GM23338 (cell line): ENCODE results near the gene TCF7L2. TPM values are rescaled to one million over a fixed set of nuclear protein-coding genes. Genes with fewer than 3 reads are reported as not detected.

ENCODE experiments used
- ATAC-seq: fragments of 200-7000 bp; cut with Tn5 transposase; 3 replicates; pipeline ENCODE4 v1.9.1; 2020
- DNase-seq: peaks from one replicate; pipeline ENCODE4 v3.0.0-alpha.2; 2015; ENCODE audit warnings: low spot score
- H2AFZ ChIP-seq: fragments of 200-600 bp; sonication (generic); 2 replicates; pipeline ENCODE4 v1.8.0; 2016; ENCODE audit warnings: antibody characterized with exemption, mild to moderate bottlenecking, moderate library complexity
- H3F3A ChIP-seq: fragments of 200-600 bp; sonication (generic); replicated peaks from 2 replicates; pipeline ENCODE4 v1.8.0; 2017; ENCODE audit warnings: antibody characterized with exemption, mixed run types, low read depth
- H3K27ac ChIP-seq: fragments of 200-600 bp; sonication (generic); 2 replicates; pipeline ENCODE4 v1.6.1; 2016; ENCODE audit warnings: low read depth
- H3K27me3 ChIP-seq: fragments of 200-600 bp; sonication (generic); 2 replicates; pipeline ENCODE4 v1.8.0; 2016; ENCODE audit warnings: mild to moderate bottlenecking, mixed run types, moderate library complexity; ENCODE audit not compliant: insufficient read depth
- H3K36me3 ChIP-seq: fragments of 200-600 bp; sonication (generic); 2 replicates; pipeline ENCODE4 v1.8.0; 2016; ENCODE audit warnings: mild to moderate bottlenecking; ENCODE audit not compliant: insufficient read depth
- H3K4me1 ChIP-seq: fragments of 200-600 bp; sonication (generic); 2 replicates; pipeline ENCODE4 v1.8.0; 2016; ENCODE audit warnings: mild to moderate bottlenecking, moderate library complexity; ENCODE audit not compliant: insufficient read depth
- H3K4me2 ChIP-seq: fragments of 200-600 bp; sonication (generic); 2 replicates; pipeline ENCODE4 v1.7.1; 2017; ENCODE audit warnings: mixed run types
- H3K4me3 ChIP-seq: fragments of 200-600 bp; sonication (generic); 2 replicates; pipeline ENCODE4 v1.6.1; 2016; ENCODE audit warnings: mixed run types
- H3K79me2 ChIP-seq: fragments of 200-600 bp; sonication (generic); replicated peaks from 2 replicates; pipeline ENCODE4 v1.8.0; 2017; ENCODE audit warnings: mild to moderate bottlenecking; ENCODE audit not compliant: insufficient read depth
- H3K9me2 ChIP-seq: fragments of 200-600 bp; sonication (generic); 2 replicates; pipeline ENCODE4 v1.8.0; 2017; ENCODE audit not compliant: insufficient read depth
- H4K20me1 ChIP-seq: fragments of 200-600 bp; sonication (generic); replicated peaks from 2 replicates; pipeline ENCODE4 v1.8.0; 2017; ENCODE audit warnings: mild to moderate bottlenecking; ENCODE audit not compliant: insufficient read depth
- H3K27ac Mint-ChIP-seq: 2 replicates; pipeline ENCODE4 v1.8.0; 2020; ENCODE audit warnings: inconsistent platforms, mild to moderate bottlenecking, moderate library complexity, mixed read lengths
- H3K27me3 Mint-ChIP-seq: 3 replicates; pipeline ENCODE4 v1.8.0; 2022; ENCODE audit warnings: low read depth, mild to moderate bottlenecking, moderate library complexity, mixed read lengths, inconsistent platforms; ENCODE audit not compliant: insufficient read depth, poor library complexity
- H3K36me3 Mint-ChIP-seq: 3 replicates; pipeline ENCODE4 v1.8.0; 2021; ENCODE audit warnings: low read depth, mild to moderate bottlenecking, inconsistent platforms, moderate library complexity, mixed read lengths
- H3K4me1 Mint-ChIP-seq: 3 replicates; pipeline ENCODE4 v1.8.0; 2020; ENCODE audit warnings: mild to moderate bottlenecking, inconsistent platforms, mixed read lengths
- H3K4me3 Mint-ChIP-seq: 3 replicates; pipeline ENCODE4 v1.8.0; 2021; ENCODE audit warnings: moderate library complexity, mild to moderate bottlenecking, inconsistent platforms, mixed read lengths
- H3K9me3 Mint-ChIP-seq: 3 replicates; pipeline ENCODE4 v1.8.0; 2020; ENCODE audit warnings: moderate library complexity, mild to moderate bottlenecking, inconsistent platforms, mixed read lengths
- CREB1 ChIP-seq: fragments of 250-450 bp; sonication (Bioruptor Pico); IDR thresholded peaks from 2 replicates; pipeline ENCODE4 v1.5.0; 2020; ENCODE audit warnings: low read depth, mild to moderate bottlenecking, moderate library complexity
- EZH2 ChIP-seq: fragments of 200-600 bp; sonication (generic); IDR thresholded peaks from one replicate; pipeline ENCODE4 v1.8.0; 2017; ENCODE audit warnings: antibody characterized with exemption, mild to moderate bottlenecking, low read depth; ENCODE audit not compliant: unreplicated experiment
- EZH2phosphoT487 ChIP-seq: fragments of 200-600 bp; sonication (generic); IDR thresholded peaks from one replicate; pipeline ENCODE4 v1.8.1; 2018; ENCODE audit warnings: antibody characterized with exemption; ENCODE audit not compliant: unreplicated experiment
- JUNB ChIP-seq: IDR thresholded peaks from one replicate; pipeline ENCODE4 v1.6.1; 2016; ENCODE audit warnings: antibody characterized with exemption; ENCODE audit not compliant: unreplicated experiment
- NANOG ChIP-seq: IDR thresholded peaks from 2 replicates; pipeline ENCODE4 v1.6.1; 2016; ENCODE audit warnings: antibody characterized with exemption, borderline replicate concordance
- POLR2AphosphoS5 ChIP-seq: IDR thresholded peaks from 2 replicates; pipeline ENCODE4 v1.6.1; 2016; ENCODE audit warnings: antibody characterized with exemption, low read depth
- STAT1 ChIP-seq: IDR thresholded peaks from one replicate; pipeline ENCODE4 v1.6.1; 2016; ENCODE audit warnings: antibody characterized with exemption; ENCODE audit not compliant: unreplicated experiment
- ZNF114 ChIP-seq: fragments of 250-450 bp; sonication (Bioruptor Pico); IDR thresholded peaks from 2 replicates; pipeline ENCODE4 v1.5.0; 2020; ENCODE audit warnings: mild to moderate bottlenecking, moderate library complexity
- ZNF331 ChIP-seq: fragments of 250-450 bp; sonication (Bioruptor Pico); IDR thresholded peaks from 2 replicates; pipeline ENCODE4 v1.5.0; 2020; ENCODE audit warnings: low read depth, mild to moderate bottlenecking, moderate library complexity
- polyA plus RNA-seq: library from polyadenylated mRNA; unstranded; fragments of >200 nt; fragmentation: Nextera tagmentation; extraction: Ambion mirVana; gene quantifications from 2 replicates; pipeline ENCODE4 v1.2.1, GENCODE V29; 2016
- total RNA-seq: library from RNA; depleted of rRNA; stranded (reverse); fragments of >200 nt; shearing (Covaris generic); gene quantifications from 2 replicates; pipeline ENCODE4 v1.2.3, GENCODE V29; 2014
- TF ChIP-seq, protein P1 (sequence below): IDR thresholded peaks from one replicate; pipeline ENCODE4 v1.6.1; 2018; ENCODE audit warnings: antibody characterized with exemption; ENCODE audit not compliant: unreplicated experiment
- TF ChIP-seq, protein P2 (sequence below), 2 experiments: fragments of 200-600 bp in 1 of 2; sonication (generic) in 1 of 2; conservative IDR thresholded peaks; 2 replicates each; pipeline versions ENCODE4 v1.5.1 to v1.6.1; 2016 to 2017; ENCODE audit warnings: antibody characterized with exemption in 2 of 2, low read depth in 2 of 2, mild to moderate bottlenecking in 2 of 2, moderate library complexity in 1 of 2

The TCF7L2 gene
- total and polyA plus RNA-seq, 2 experiments from 2014 or later: 32.2 to 80.8 TPM

DNA sequence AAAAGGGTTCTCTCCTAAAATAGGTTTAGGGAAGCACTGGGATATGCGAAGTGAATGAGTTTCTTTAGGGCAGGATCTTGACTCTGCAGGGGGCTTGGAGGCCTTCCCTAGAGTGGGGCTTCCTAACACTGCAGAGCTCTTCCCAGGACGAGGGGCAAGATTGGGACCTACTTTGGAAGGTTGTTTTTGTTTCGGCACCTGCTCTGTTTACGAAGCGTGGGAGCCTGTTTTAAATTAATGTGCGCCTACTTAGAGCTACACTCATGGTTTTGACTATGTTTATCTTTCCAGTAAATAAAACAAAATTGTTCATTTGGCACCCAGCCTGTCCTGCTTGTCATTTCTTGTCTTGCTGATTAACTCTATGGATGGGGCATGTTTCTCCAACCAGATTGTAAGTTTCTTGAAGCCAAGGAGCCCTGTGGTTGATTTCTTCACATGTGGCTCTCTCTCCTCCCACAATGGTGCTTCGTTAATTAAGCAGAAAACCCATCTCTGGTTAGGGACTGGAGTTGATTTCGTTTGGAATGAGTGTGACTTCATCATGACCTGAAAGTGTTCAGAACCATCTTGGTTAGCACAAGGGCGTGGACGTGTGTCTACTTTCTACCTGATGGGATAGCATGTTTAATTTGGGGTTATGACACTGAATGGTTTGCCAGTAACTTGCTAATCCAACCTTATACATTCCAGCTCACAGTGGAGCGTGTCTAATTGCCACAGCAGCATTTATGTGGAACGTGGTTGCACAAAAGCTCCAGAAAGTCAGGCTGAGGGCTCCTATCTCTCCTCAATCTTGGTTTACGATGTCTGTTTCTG lies 98.1 kb downstream of the TCF7L2 start (continued):
- TF ChIP-seq, protein P1, sequence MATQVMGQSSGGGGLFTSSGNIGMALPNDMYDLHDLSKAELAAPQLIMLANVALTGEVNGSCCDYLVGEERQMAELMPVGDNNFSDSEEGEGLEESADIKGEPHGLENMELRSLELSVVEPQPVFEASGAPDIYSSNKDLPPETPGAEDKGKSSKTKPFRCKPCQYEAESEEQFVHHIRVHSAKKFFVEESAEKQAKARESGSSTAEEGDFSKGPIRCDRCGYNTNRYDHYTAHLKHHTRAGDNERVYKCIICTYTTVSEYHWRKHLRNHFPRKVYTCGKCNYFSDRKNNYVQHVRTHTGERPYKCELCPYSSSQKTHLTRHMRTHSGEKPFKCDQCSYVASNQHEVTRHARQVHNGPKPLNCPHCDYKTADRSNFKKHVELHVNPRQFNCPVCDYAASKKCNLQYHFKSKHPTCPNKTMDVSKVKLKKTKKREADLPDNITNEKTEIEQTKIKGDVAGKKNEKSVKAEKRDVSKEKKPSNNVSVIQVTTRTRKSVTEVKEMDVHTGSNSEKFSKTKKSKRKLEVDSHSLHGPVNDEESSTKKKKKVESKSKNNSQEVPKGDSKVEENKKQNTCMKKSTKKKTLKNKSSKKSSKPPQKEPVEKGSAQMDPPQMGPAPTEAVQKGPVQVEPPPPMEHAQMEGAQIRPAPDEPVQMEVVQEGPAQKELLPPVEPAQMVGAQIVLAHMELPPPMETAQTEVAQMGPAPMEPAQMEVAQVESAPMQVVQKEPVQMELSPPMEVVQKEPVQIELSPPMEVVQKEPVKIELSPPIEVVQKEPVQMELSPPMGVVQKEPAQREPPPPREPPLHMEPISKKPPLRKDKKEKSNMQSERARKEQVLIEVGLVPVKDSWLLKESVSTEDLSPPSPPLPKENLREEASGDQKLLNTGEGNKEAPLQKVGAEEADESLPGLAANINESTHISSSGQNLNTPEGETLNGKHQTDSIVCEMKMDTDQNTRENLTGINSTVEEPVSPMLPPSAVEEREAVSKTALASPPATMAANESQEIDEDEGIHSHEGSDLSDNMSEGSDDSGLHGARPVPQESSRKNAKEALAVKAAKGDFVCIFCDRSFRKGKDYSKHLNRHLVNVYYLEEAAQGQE: no peak
- TF ChIP-seq ZNF114 (CRISPR knock-in tag) (no peak), NANOG (no peak), STAT1 (no peak), POLR2AphosphoS5 (no peak; the same call in 1 of the 2 replicates), JUNB (no peak)
- TF ChIP-seq, protein P2, sequence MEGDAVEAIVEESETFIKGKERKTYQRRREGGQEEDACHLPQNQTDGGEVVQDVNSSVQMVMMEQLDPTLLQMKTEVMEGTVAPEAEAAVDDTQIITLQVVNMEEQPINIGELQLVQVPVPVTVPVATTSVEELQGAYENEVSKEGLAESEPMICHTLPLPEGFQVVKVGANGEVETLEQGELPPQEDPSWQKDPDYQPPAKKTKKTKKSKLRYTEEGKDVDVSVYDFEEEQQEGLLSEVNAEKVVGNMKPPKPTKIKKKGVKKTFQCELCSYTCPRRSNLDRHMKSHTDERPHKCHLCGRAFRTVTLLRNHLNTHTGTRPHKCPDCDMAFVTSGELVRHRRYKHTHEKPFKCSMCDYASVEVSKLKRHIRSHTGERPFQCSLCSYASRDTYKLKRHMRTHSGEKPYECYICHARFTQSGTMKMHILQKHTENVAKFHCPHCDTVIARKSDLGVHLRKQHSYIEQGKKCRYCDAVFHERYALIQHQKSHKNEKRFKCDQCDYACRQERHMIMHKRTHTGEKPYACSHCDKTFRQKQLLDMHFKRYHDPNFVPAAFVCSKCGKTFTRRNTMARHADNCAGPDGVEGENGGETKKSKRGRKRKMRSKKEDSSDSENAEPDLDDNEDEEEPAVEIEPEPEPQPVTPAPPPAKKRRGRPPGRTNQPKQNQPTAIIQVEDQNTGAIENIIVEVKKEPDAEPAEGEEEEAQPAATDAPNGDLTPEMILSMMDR (conservative IDR thresholded peaks at IDR 0.05; ENCODE audit: low read depth in 2 of 2): no peak

DNA sequence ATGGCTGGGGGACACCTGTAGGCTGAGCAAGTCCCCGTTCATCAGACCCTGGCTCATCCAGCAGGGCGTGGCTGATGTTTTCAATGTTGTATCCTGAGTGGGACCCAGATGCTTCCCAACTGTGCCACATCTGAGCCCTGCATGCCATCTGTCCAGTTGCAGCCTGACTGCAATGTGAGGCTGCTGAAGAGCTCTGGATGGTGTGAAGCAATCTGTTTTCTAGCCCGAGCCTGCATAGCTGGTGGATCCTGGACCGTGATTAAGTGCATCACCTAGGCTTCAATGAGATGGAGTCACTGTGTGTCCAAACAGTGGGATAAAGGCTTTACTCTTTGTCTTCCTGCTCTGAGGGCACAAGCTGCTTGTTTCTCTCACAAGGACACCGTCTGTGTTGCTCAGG lies 99.8 kb downstream of the TCF7L2 start:
- H2AFZ ChIP-seq: no peak overlapping the region
- peaks cover 87% of the 10 kb centered on the region for H3K79me2 ChIP-seq
- peaks cover 92% of the 10 kb centered on the region for H3K4me1 Mint-ChIP-seq
- peaks cover 93% of the 10 kb centered on the region for H3K4me1 ChIP-seq
- H3K36me3 Mint-ChIP-seq: peaks cover 12% of the 10 kb centered on the region
- H3K4me3 Mint-ChIP-seq: no peak overlapping the region
- H3K9me3 Mint-ChIP-seq: no peaks in the 10 kb centered on the region; the same call in 2 of the 3 replicates
- H3K4me2 ChIP-seq: no peak overlapping the region
- H3K36me3 ChIP-seq: no peaks in the 10 kb centered on the region
- no peak overlapping the region for H3K4me3 ChIP-seq
- no peak overlapping the region for H3K27ac Mint-ChIP-seq
- DNase-seq (no peak), ATAC-seq (no peak)
- H3K27me3 Mint-ChIP-seq: peaks cover 16% of the 10 kb centered on the region
- H3K27ac ChIP-seq: no peak overlapping the region
- H3K9me2 ChIP-seq: no peaks in the 10 kb centered on the region; the same call in 1 of the 2 replicates
- peaks cover 19% of the 10 kb centered on the region for H3F3A ChIP-seq
- H3K27me3 ChIP-seq: no peaks in the 10 kb centered on the region
- H4K20me1 ChIP-seq: peaks cover 66% of the 10 kb centered on the region
- no peak for TF ChIP-seq CREB1 (CRISPR knock-in tag)
- no peak for TF ChIP-seq ZNF331 (CRISPR knock-in tag)
- TF ChIP-seq JUNB: no peak
- TF ChIP-seq STAT1: no peak
- no peak for TF ChIP-seq EZH2phosphoT487
- TF ChIP-seq, protein P2 (conservative IDR thresholded peaks at IDR 0.05; ENCODE audit: low read depth in 2 of 2): no peak
- TF ChIP-seq, protein P1: no peak
- no peak for TF ChIP-seq EZH2
